Cardiac septum (tissue), 1 donor: ENCODE measurements around the gene SEPTIN12. TPM values are rescaled to one million over a fixed set of nuclear protein-coding genes. Genes with fewer than 3 reads are reported as not detected.
"Not testable (repeated sequence)": the region's sequence is repeated elsewhere in the genome, so short reads cannot be mapped to it uniquely, and the experiment has no call there.

Source experiments
- DNase-seq: peaks from one replicate; pipeline ENCODE4 v3.0.0-alpha.2; 2020; ENCODE audit warnings: low spot score
- intact Hi-C: fragments of 100-400 bp; cut with DNase I; formaldehyde crosslinking; loops from one replicate; pipeline ENCODE4 v1.14.0; 2022
- total RNA-seq: library from RNA; stranded (reverse); fragmentation: NEBNext Ultra II Directional; extraction: Animal tissue kit (Norgen Biotek cat#: 25700); gene quantifications from one replicate; pipeline ENCODE4 v1.2.1, GENCODE V29; 2021
- donor health status: DM: no; HTN: no; CAD: no.

The SEPTIN12 gene
- total RNA-seq, 1 donor from 2014 or later = not detected

- intact Hi-C loops = no loop called here
- DNase-seq = no peak
Measured at GRCh38 chr16:4788910-4789309, 765 bp upstream of the SEPTIN12 start.

GRCh38 chr16:4788489-4788889 is 344 bp upstream of the SEPTIN12 start:
- intact Hi-C loops = no loop called here

GRCh38 chr16:4787068-4787467 is 1.1 kb downstream of the SEPTIN12 start:
- intact Hi-C loops = no loop called here

More at GRCh38 chr16:4788489-4788889, 344 bp upstream of the SEPTIN12 start:
- no peak for DNase-seq

GRCh38 chr16:4785758-4786433 is 2.2 kb downstream of the SEPTIN12 start:
- intact Hi-C loops = no loop called here
- DNase-seq = no peak

More at GRCh38 chr16:4787068-4787467, 1.1 kb downstream of the SEPTIN12 start:
- no peak for DNase-seq

GRCh38 chr16:4784444-4784987 is 3.6 kb downstream of the SEPTIN12 start:
- DNase-seq = not testable (repeated sequence)
- intact Hi-C loops = loop anchor here (1.0 kb wide), 1 partner anchor 24 kb away; no protein-coding TSS in a partner anchor

GRCh38 chr16:4783951-4784336 is 4.2 kb downstream of the SEPTIN12 start:
- intact Hi-C loops = loop anchor here (1.0 kb wide), 1 partner anchor 24 kb away; no protein-coding TSS in a partner anchor
- DNase-seq = no peak

GRCh38 chr16:4783251-4783950 is 4.7 kb downstream of the SEPTIN12 start:
- DNase-seq = no peak
- intact Hi-C loops = no loop called here

- intact Hi-C loops = no loop called here
Measured at GRCh38 chr16:4780235-4780634, 7.9 kb downstream of the SEPTIN12 start.

GRCh38 chr16:4778050-4778392 is 10.1 kb downstream of the SEPTIN12 start:
- intact Hi-C loops = no loop called here
- DNase-seq = no peak

More at GRCh38 chr16:4780235-4780634, 7.9 kb downstream of the SEPTIN12 start:
- DNase-seq = no peak

GRCh38 chr16:4777339-4778049 is 10.7 kb downstream of the SEPTIN12 start:
- no peak for DNase-seq
- intact Hi-C loops = no loop called here

- intact Hi-C loops = no loop called here
Measured at GRCh38 chr16:4776141-4776705, 11.9 kb downstream of the SEPTIN12 start.

GRCh38 chr16:4775005-4775404 is 13.1 kb downstream of the SEPTIN12 start:
- no peak for DNase-seq
- intact Hi-C loops = no loop called here

More at GRCh38 chr16:4776141-4776705, 11.9 kb downstream of the SEPTIN12 start:
- no peak for DNase-seq

GRCh38 chr16:4772351-4772750 is 15.8 kb downstream of the SEPTIN12 start:
- intact Hi-C loops = no loop called here
- no peak for DNase-seq

GRCh38 chr16:4771646-4772045 is 16.5 kb downstream of the SEPTIN12 start:
- intact Hi-C loops = no loop called here
- no peak for DNase-seq

- intact Hi-C loops = loop anchor here (2.0 to 10.0 kb wide), 3 partner anchors 34 to 186 kb away; partner anchors contain the start of genes ANKS3, DNAAF8, GLYR1 and SEC14L5
- no peak for DNase-seq
Measured at GRCh38 chr16:4769306-4769638, 18.9 kb downstream of the SEPTIN12 start.

GRCh38 chr16:4768549-4769305 is 19.4 kb downstream of the SEPTIN12 start:
- intact Hi-C loops = loop anchor here (2.0 to 10.0 kb wide), 3 partner anchors 34 to 186 kb away; partner anchors contain the start of genes ANKS3, DNAAF8, GLYR1 and SEC14L5
- DNase-seq = peak; percentile 96

GRCh38 chr16:4767872-4768548 is 20.1 kb downstream of the SEPTIN12 start:
- intact Hi-C loops = loop anchor here (1.0 to 10.0 kb wide), 4 partner anchors 33 to 187 kb away; partner anchors contain the start of genes ANKS3, DNAAF8, GLYR1 and ROGDI
- DNase-seq = no peak
